Activated effector memory CD4-positive, alpha-beta T cell treated with Interleukin-2 at 50 U/mL for 16 hours (primary cell): ENCODE data around the gene MED22.
"Not testable (repeated sequence)": the region's sequence is repeated elsewhere in the genome, so short reads cannot be mapped to it uniquely, and the experiment has no call there.

ENCODE experiments used
- DNase-seq: peaks from one replicate; pipeline ENCODE4 v3.0.0-alpha.2; 2020

MED22 gene

DNA sequence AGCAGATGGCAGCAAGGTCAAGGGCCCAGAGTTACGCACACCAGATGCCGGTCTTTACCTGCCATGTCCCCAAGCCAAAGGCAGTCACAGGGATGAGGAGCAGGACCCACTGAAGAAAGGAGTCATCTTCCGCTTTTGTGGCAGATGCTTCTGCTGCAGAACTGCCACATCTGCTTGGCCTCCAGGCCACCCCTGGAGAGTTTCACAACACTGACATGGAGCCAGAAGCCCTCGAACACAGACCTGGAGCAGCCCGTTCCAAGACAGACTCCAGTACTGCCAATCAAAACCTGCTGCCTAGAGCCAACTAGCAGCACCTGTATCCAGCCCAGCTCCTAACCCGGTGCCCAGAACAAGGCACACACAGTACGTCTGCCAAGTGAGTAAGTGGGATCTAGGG is 6.8 kb upstream of the MED22 start:
- no peak for DNase-seq

DNA sequence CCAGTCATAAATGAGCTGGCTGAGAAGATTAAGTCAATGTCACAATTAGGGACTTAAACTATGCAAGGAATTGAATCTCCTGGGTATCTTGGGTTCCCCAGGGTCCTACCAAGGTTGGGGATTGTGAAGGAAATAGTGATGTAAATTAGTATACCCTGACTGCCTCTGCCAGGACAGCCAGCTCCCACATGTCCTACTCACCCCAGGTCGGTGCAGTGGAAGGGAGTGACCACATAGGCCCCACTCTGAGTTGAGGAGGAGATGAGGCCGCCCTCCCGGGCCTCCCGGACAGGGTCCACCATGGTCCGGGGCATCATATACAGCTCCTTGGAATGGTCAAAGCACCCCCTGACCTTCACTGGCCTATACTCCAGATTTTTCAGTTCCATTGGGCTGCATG is 5.6 kb upstream of the MED22 start:
- DNase-seq = no peak

DNA sequence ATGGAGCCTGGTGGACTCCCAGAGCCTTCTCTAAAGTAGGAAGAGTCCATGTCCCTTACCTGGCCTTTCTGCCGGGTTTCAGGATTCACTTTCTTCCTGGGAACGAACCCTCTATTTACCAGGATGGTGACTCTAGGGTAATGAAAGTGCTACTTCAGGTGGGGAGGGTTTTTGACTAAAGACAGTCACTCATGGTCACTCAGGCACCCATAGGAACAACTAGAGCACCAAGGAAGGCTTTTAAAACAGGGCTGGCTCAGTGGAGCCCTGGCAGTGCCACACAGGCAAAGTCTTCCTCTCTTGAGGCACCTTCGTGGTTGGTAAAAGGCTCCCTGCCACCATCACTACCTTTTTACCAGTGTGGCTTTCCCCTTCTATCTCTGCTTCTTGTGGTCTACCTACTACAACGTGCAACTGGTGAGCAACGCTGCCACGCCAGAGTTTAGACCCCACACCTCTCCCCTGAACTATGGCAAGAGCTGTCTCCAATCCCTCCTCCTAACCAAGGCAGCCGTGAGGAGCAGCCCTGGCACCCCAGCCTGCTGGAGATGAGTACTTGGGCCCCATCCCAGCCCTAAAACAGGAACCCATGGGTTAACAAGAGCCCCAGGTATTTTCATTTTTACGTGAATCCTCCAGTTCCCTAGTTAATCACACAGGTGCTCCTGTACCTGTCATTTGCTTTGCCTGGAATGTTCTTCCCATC is 4.9 kb upstream of the MED22 start:
- DNase-seq = no peak

DNA sequence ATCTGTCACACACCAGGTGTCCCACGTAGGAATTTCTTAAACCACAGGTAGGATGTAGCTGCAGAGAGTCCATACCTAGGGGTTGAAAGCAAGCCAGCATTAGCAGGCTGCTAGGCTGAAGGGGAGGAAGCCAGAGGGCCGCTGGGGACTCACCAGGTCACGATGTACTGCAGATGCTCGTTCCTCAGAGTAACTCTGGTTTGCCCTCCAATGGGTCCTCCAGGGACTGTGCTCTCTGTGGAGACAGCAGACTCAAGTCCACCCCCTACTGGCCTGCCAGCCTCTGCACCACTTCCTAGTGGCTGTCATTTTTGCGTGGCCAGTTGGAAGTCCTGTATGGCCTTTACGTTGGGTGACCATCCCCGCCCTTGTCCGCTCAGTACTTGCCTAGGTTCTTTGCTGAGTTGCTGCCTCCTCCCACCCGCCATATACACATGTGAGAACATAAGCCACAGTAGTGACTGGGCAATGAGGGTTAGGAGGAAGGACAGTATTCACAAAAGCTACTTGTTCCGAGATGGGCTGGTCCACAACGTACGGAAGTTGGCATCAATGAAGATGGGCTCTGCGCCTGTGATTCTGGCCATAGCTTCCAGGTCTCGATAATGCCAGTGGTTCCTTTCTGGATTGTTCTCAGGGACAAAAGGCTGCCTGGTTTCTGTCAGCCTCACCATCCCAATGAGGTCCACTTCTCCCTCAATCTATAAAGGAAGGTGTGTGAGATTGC is 4.1 kb upstream of the MED22 start:
- DNase-seq = no peak

DNA sequence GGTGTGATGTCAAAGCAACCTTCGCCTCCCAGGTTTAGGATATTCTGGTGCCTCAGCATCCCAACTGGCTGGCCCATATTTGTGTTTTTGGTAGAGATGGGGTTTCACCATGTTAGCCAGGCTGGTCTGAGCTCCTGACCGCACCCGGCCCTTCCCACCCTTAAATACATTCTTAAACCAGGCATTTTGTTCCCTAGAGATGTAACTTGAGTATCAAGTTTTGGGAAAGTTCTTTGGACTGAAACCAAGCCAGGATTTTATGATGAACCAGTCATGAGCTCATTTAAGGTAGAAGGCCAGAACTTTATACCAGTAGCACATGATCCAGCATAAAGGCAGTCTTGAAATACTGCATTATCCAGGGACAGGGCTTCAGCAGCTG is 3.6 kb upstream of the MED22 start:
- no peak for DNase-seq

DNA sequence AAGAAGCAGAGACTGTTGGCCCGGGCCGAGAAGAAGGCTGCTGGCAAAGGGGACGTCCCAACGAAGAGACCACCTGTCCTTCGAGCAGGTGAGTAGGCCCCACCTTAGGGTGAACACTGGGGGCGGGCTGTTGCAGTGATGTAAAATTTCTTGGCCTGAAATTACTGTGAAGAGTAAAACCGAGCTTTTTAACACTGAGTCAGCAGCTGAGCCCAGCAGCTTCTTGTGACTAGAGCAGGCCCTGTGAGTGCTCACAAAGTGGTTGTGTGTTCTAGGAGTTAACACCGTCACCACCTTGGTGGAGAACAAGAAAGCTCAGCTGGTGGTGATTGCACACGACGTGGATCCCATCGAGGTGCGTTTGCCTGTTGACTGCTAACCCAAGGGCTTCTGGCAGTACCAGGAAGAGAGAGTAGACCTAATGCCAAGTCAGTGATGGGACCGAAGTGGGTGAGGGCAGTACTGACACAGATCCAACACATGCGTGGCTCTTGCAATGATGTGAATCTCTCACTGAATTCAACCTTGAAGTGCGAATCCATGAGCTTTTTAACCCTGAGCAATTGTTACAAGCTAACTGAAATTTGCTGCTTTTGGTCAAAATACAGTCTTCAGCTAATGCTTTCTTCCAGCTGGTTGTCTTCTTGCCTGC is 2.2 kb upstream of the MED22 start:
- DNase-seq = no peak

DNA sequence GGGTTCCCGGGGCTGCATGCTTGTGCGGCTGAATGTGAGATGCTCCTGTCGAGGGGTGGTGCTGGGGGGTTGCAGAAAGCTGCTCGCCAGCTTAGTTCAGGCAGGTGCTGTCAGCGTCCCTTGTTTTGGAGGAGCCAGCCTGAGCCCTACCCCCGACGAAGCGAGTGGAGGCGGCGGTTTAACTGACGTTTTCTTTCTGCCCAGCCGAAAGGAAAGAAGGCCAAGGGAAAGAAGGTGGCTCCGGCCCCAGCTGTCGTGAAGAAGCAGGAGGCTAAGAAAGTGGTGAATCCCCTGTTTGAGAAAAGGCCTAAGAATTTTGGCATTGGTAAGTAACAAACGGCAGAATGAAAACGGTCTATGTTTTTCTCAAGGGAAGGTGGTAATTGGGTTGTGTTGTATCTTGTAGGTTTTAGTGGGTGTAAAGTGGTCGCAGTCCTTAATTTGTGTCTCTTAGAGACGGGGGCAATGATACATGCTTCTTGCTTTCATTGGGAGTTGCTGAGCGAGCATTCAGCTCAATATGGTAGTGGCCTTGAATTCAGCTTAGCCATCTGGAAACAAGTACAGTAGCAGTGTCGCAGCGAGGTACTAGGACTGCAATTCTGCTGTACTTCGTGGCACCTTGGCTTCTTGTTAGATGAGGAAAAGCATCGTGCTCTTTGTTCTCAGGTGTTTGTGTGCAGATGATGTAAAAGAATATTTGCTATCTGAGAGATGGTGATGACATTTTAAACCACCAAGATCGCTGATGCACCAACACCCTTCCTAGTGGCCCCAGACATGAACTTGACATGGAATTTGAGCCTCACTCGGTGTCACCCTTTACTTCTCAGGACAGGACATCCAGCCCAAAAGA is 1.0 kb upstream of the MED22 start:
- DNase-seq = no peak

DNA sequence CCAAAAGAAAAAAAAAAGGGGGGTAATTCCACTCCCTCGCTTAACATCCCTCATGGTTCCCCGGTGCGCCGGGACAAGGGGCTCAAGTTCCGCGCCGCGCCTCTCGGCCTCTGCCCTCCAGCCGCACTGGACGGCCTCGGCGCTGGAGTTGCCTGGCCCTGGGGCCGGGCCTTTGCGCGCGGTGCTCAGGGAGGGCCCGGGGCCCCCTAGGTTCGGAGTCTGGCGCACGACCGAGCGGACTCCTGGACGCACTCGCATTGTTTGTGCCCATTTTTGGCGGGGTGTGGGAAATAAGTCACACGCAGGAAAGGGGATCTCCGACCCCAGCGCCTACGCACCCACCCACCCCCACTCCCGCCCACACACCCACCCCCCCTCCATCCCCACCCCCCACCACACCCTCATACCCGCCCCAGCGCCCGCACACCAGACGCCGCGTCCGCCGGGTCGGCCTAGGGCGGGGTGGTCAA is 381 bp downstream of the MED22 start:
- no peak for DNase-seq

DNA sequence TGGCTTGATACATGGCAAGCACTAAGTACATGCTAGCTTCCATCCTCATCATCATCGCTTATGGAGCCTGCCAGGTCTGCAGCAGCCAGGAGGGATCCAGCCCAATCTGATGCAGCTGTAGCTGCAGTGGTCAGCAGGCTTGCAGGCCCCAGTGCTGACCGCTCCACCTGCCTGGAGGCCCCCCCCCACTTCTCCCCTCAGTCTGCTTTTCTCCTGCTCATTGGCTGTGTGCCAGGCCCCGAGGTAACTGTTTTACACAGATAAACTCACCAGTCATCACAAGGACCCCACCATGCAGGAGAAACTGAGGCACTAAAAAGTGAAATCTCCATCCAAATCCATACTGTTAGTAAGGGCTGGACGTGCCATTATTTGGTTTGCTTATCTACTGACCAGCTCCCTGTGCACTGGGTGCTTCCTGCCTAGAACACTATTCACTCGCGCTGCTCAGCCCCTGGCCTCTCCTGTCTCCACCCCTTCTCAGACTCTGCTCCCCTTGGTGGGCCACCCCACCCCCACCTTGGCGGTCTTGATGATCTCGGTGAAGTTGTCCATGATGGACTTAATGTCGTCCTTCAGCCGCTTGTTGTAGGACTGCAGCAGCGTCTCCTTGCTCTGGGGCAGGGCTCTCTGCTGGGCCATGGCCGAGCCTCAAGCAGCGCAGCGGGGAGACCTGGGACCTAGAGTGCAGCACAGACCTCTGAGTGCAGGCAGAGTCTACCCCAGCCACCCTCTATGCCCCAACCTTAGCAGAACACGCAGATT is 1.7 kb downstream of the MED22 start:
- no peak for DNase-seq

DNA sequence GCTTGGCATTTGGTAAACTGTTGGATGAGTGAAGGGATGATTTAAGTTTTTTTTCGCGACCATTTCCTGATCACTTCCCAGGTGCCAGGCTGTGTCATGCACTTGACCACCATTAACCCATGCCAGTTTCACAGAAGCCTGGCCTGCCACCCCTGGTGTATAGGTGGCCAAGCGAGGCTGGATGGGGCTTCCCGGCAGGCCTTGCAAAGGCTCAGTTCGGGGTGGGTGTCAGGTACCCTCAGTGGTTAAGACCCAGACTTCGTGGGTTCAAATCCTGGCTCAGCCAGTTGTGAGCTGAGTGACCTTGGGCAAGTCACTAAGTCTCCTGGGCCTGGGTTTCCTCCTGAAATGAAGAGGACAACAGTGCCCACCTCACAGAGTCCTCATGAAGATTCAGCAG is 2.3 kb downstream of the MED22 start:
- no peak for DNase-seq

DNA sequence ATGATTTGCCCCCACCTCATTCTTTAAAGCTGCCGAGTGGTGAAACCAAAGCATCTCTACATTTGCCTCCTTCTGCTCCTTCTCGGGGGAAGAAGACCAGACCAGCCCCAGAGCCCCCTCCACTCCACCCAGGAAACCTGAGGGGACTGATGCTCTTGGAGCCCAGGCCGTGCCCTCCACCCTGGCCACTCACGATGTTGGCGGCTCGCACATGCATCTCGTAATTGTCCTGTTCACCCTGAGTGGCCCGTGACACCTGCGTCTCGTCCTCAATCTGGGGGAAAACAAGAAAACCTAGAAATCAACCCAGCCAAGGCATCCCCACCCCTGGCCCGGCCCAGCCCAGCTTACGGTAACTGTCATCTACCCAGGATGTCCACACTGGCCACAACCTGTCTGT is 3.0 kb downstream of the MED22 start:
- no peak for DNase-seq

DNA sequence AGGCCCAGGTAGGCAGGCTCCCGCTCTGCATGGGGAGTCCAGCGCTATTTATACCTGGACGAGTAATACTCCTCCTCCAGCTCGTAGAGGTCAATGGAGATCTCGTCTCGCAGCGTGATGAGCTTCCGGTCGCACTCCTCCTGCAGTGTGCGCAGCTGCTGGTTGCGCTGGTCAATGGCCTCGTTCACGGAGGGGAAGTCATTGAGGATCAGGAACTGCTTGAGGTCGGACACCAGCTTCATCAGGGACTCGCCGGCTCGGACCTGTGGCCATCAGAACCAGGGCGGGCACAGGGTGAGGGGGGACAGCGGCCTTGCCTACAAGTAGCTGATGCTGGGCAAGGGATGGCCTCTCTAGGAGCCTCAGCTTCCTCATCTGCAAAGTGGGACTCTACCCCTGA is 3.9 kb downstream of the MED22 start:
- no peak for DNase-seq

DNA sequence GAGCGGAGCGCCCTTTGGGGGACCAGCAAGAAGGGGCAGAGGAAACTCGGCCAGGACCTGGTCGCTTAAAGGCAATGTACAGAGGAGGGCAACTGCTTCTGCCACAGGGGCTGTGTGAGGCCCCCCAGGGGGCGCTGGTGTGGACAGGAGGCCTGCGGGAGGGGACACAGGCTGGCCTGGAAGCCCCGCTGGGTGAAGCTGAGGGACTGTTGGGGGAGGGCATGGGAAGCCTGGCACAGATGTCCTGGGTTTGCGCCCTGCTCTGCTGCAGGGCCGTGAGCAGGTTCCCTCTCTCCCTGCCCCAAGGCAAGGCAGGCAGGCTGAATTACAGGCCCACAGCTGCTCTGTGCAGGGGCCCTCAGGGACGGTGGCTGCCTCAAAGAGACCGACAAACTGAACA is 5.4 kb downstream of the MED22 start:
- no peak for DNase-seq

DNA sequence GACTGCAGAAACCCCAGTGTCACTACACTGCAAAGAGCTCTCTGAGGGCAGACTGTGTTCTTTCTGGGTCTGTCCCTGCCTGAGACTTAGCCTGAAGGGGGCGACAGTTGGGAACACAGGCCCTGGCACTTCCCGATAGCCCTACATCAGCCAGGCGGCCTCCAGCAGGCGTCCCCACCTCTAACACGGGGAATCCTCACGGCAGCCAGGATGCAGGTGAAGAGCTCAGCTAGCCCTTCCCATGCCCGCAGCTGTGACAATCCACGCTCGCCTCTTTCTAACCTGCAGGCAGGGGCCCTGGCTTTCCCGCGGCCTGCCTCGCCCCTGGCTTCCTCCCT is 5.9 kb downstream of the MED22 start:
- no peak for DNase-seq

DNA sequence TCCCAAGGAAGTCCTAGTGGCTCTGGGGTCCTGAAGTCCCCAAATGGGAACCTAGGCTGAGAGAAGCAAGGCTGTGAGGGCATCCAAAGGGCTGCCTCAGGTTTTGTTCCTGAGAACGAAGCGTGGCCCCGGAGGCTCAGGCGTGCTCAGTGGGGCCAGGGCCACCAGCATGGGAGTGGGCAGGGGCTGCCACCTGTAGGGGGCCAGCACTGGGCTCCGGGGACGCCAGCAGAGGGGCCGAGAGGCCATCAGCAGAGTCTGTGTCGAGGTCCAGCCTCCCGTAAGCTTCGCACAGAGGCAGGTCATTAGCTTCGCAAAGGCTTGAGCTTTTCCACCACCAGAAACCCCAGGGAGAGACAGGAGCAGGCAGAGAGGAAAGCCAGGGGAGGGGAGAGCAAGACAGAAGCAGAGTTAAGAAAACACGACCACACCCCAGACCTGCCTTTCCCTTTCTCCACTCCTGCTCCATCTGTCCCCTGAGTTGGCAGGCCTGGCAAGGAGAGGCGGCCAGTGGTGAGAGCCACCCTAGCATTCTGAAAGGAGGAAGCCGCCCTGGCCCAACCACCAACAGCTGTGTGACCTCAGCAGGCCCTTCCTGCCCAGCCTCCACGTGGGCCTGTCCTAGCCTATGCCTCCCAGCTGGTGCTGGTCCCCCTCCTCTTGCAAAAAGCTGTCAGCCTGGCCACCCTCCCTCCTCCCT is 6.4 kb downstream of the MED22 start:
- DNase-seq = no peak

DNA sequence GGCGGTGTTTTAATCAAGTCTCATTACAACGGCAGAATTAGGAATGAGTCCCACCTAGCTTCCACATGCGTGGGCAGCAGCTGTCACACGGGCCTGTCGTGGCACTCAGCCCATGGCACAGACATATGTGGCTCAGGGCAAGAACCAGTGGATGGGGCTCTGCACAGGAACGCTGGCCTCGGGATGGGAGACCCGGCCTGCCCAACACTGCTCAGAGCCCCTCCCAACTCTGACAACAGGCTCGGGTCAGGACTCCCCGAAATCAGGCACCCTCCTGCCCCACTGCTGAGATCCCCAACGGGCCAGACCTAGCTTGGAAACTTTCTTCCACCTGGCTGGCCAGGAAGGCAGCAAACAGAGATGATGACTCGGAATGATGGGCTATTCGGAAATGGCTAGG is 7.0 kb downstream of the MED22 start:
- DNase-seq = no peak

DNA sequence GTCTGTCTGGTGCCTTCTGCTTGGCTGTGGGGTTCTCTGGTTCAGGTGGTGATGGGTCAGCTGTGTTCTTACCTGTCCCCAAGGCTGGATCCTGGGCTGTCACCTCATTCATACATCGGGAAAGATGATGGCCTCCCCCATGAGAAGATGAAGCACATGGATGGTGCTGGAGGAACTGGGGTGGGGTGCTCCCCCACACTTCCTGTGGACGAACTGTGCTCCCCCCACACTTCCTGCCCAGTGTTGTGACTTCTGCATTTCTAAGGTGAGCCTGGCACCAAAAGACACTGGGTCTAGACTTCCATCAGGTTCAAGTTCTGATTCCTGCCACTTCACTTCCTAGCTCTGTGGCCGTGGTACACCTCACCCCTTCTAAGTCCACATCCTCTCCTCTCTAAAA is 7.7 kb downstream of the MED22 start:
- no peak for DNase-seq

DNA sequence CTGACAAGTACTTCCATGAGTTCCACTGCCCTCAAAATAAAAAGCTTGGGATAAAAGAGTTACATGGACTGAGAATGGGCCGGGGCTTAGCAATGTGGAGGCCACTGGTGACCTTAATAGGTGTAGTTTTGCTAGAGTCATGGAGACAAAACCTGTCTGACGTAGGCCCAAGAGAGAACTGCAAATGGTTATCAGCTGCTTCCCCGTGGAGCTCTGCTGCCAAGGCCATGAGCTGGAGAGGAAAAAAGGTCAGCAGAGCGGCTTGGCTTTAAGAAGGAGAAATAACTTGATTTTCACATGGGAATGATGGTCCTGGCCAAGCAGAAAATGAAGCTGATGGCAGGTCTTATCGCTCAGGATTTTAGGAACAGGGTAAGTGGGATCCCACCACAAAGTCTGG is 8.3 kb downstream of the MED22 start:
- no peak for DNase-seq

DNA sequence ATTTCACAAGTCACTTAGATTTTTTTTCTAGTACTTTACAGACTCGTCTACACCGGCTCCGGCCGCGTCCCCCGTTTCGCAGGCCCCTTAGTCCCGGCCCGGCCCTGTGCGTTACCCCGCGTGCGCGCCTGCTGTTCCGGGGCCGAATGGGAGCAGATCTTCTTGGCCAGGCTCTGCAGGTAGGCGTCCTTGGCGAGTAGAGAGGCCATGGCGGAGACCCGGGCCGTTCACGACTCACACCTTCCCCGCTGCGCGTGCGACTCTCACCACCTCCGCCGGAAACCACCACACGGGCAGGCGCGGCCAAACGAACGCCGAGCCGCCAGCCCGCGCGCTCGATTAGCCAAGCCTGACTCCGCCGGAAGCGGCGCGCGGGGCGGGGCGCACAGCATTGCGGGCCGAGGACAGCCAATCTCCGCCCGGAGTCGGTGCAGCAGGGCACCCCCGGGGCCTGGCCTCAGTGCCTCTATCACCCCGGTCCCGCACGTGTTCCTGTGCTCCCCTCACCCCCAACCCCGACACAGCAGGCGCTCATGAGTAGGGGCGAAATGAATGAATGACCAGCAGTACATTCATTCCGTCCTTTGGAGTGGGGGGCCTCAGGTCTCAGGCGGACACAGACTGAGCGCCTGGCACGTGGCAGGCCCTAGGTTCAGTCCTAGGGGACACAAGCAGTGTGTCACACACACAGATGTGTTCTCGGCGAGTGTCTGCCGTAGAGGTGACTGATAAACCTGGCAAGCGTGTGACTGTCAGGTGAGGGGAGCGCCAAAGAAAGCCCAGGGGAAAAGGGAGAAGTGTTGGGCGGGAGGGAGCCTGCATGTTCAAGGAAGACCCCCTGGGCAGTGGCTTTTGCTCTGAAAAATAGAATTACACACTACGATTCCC is 11.8 kb downstream of the MED22 start, which contains the start of gene SURF6:
TSS of gene SURF6 (minus strand) at position 265 of the 888 bp plus-strand sequence. CDS start at position 209, 56 bp downstream.
- peak; percentile 91 for DNase-seq

DNA sequence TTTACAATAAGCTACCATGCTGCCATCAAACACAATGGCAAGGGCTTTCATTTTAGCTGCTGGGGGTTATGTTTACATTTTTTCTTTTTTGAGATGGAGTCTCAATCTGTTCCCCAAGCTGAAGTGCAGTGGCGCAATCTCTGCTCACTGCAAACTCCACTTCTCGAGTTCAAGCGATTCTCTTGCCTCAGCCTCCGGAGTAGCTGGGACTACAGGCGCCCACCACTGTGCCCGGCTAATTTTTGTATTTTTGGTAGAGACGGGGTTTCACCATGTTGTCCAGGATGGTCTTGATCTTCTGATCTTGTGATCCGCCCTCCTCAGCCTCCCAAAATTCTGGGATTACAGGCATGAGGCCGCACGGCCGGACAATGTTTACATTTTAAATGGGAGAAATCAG is 13.0 kb downstream of the MED22 start:
- DNase-seq = not testable (repeated sequence)

DNA sequence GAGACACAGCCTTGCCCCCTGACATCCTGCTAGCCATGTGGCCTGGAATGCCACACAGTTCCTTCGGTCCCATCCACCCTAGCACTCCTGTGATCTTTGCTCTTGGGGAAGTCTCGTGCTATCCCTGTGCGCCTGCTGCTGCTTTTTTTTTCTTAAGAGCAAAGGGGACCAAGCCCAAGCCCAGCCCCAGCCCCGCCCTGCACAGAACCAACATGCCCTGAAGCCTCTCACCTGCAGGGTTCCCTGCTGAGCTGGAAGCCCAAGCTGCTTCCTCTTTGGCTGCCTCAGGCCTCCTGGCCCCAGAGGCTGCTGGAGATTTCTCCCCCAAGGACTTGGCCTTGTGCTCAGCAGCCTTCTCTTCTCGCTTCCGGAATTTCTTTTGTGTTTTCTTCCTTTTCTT is 13.8 kb downstream of the MED22 start:
- no peak for DNase-seq
